Measurements from ENCODE around the gene ASF1A. TPM values are rescaled to one million over a fixed set of nuclear protein-coding genes. Genes with fewer than 3 reads are reported as not detected.
"Not testable (repeated sequence)": the region's sequence is repeated elsewhere in the genome, so short reads cannot be mapped to it uniquely, and the experiment has no call there.

ASF1A gene
- 11.2 TPM for total RNA-seq

GRCh38 chr6:118893807-118894424 lies at the start of gene ASF1A:
Gene ASF1A, plus strand, starts transcription at chr6:118894152. Its CDS starts 262 bp downstream, at chr6:118894414.
- Histone ChIP-seq H3K9me3 (ENCODE audit: low read depth, low read length) (no peaks in the 10 kb centered on the region), H3K27me3 (ENCODE audit: insufficient read depth, low read length) (no peaks in the 10 kb centered on the region), H3K4me3 (ENCODE audit: low read length) (peak within 1 kb of the TSS; percentile 89), H3K4me1 (ENCODE audit: insufficient read depth, low read length) (peaks cover 48% of the 10 kb centered on the region)

- H3K27me3 ChIP-seq (ENCODE audit: insufficient read depth, low read length) = no peaks in the 10 kb centered on the region
- H3K4me1 ChIP-seq (ENCODE audit: insufficient read depth, low read length) = no peaks in the 10 kb centered on the region
- no peaks in the 10 kb centered on the region for H3K9me3 ChIP-seq (ENCODE audit: low read depth, low read length)
- H3K4me3 ChIP-seq (ENCODE audit: low read length) = no peak overlapping the region
Observed at GRCh38 chr6:118844915-118845314, 49.0 kb upstream of the ASF1A start.

DNA sequence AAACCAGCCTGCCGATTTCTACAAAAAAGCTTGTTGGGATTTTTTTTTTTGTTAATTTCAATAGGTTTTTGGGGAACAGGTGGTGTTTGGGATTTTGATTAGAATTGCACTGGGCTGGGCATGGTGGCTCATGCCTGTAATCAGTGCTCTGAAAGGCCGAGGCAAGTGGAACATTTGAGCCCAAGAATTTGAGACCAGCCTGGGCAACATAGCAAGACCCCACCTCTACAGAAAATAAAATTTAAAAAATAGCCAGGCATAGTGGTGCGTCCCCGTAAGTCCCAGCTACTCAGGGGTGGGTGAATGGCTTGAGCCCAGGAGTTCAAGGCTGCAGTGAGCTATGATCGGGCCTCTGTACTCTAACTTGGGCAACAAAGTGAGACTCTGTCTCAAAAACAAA lies 40.5 kb upstream of the ASF1A start:
- no peaks in the 10 kb centered on the region for H3K4me1 ChIP-seq (ENCODE audit: insufficient read depth, low read length)
- no peak overlapping the region for H3K4me3 ChIP-seq (ENCODE audit: low read length)
- H3K27me3 ChIP-seq (ENCODE audit: insufficient read depth, low read length) = no peaks in the 10 kb centered on the region
- no peaks in the 10 kb centered on the region for H3K9me3 ChIP-seq (ENCODE audit: low read depth, low read length)

GRCh38 chr6:118856301-118856700 lies 37.7 kb upstream of the ASF1A start:
- H3K27me3 ChIP-seq (ENCODE audit: insufficient read depth, low read length) = no peaks in the 10 kb centered on the region
- H3K4me3 ChIP-seq (ENCODE audit: low read length) = no peak overlapping the region

DNA sequence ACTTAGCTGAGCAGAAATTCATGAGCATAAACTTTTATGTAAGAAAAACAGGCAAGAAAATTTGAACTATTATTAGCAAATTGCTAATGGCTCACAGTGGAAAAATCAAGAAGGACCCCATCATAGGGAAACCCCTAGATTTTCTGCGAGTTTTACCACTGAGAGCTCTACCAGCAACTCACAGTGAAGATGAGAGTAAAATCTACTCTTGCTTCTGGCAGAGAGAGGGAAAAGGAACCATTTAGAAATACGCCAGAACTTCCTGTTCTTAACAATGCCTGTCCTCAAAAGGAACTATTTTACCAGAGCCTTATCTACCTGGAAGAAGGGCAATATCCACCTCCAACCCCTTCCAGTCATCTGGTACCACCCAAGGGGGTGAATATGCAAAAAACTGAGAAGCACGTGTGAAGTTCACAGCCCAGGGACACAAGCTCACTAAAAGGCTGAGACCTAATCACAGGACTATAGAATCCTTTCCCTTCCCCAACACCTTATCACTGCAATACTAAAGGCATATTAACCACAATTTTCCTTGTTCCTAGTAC lies 34.4 kb upstream of the ASF1A start:
- H3K27me3 ChIP-seq (ENCODE audit: insufficient read depth, low read length) = no peaks in the 10 kb centered on the region
- H3K4me1 ChIP-seq (ENCODE audit: insufficient read depth, low read length) = peaks cover 14% of the 10 kb centered on the region
- H3K4me3 ChIP-seq (ENCODE audit: low read length) = no peak overlapping the region
- H3K9me3 ChIP-seq (ENCODE audit: low read depth, low read length) = no peaks in the 10 kb centered on the region

More at GRCh38 chr6:118856301-118856700, 37.7 kb upstream of the ASF1A start:
- H3K4me1 ChIP-seq (ENCODE audit: insufficient read depth, low read length) = peaks cover 6% of the 10 kb centered on the region
- no peaks in the 10 kb centered on the region for H3K9me3 ChIP-seq (ENCODE audit: low read depth, low read length)

DNA sequence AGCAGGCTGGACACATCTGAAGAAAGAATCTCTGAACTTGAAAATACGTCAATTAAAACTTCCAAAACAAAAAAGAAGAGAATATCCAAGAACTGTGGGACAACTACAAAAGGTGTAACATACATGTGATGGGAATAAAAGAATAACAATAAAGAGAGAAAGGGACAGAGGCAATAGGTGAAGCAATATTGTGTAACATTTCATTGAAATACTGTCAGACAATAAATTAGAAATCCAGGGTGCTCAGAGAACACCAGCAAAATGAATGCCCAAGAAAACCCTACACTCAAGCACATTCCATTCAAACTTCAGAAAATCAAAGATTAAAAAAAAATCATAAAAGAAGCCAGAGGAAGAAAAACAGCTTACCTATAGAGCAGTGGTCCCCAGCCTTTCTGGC lies 33.6 kb upstream of the ASF1A start:
- H3K9me3 ChIP-seq (ENCODE audit: low read depth, low read length) = no peaks in the 10 kb centered on the region
- H3K4me3 ChIP-seq (ENCODE audit: low read length) = no peak overlapping the region
- peaks cover 21% of the 10 kb centered on the region for H3K4me1 ChIP-seq (ENCODE audit: insufficient read depth, low read length)
- H3K27me3 ChIP-seq (ENCODE audit: insufficient read depth, low read length) = no peaks in the 10 kb centered on the region

- no peak overlapping the region for H3K4me3 ChIP-seq (ENCODE audit: low read length)
- peaks cover 21% of the 10 kb centered on the region for H3K4me1 ChIP-seq (ENCODE audit: insufficient read depth, low read length)
- H3K27me3 ChIP-seq (ENCODE audit: insufficient read depth, low read length) = no peaks in the 10 kb centered on the region
- H3K9me3 ChIP-seq (ENCODE audit: low read depth, low read length) = no peaks in the 10 kb centered on the region
Observed at GRCh38 chr6:118860880-118861279, 33.1 kb upstream of the ASF1A start.

- Histone ChIP-seq H3K4me3 (ENCODE audit: low read length) (no peak overlapping the region), H3K27me3 (ENCODE audit: insufficient read depth, low read length) (no peaks in the 10 kb centered on the region), H3K4me1 (ENCODE audit: insufficient read depth, low read length) (peaks cover 21% of the 10 kb centered on the region), H3K9me3 (ENCODE audit: low read depth, low read length) (no peaks in the 10 kb centered on the region)
Observed at GRCh38 chr6:118862443-118862842, 31.5 kb upstream of the ASF1A start.

DNA sequence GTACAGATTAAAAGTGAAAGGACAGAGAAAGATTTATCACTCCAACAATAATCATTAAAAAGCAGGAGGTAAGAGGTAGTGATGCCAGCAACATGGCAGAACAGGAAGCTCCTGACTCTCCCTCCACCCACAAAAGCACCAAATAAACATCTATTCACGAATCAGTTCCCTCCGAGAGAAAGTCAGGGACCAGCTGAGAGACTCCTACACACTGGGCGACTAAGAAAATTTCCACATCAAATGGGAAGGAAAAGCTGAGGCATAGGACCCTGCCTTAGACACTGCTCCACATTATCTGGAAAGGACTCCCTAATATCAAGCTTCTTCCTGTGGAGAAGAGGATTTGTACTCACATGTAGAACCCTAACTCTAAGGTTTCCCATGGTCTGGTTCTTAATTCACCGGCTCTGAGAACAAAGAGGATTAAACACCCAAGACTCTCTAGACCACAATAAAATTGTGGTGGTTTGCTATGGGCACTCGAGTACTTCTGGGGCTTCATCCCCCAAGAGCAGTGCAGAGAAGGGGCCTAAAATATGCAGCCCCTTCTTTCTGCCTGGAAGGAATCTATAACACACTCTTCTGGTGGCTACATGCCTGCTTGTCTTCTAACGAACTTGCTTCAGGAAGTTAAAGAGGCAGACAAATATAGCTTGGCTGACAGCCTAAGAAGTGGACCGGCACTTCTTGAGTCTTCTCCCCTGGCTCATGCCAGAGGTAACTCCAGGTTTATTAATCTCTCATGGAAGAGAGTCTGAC lies 29.4 kb upstream of the ASF1A start:
- no peaks in the 10 kb centered on the region for H3K9me3 ChIP-seq (ENCODE audit: low read depth, low read length)
- H3K27me3 ChIP-seq (ENCODE audit: insufficient read depth, low read length) = no peaks in the 10 kb centered on the region
- H3K4me3 ChIP-seq (ENCODE audit: low read length) = no peak overlapping the region
- peaks cover 18% of the 10 kb centered on the region for H3K4me1 ChIP-seq (ENCODE audit: insufficient read depth, low read length)

GRCh38 chr6:118865100-118865391 lies 28.9 kb upstream of the ASF1A start:
- no peak overlapping the region for H3K4me3 ChIP-seq (ENCODE audit: low read length)
- H3K4me1 ChIP-seq (ENCODE audit: insufficient read depth, low read length) = peaks cover 15% of the 10 kb centered on the region
- no peaks in the 10 kb centered on the region for H3K27me3 ChIP-seq (ENCODE audit: insufficient read depth, low read length)
- H3K9me3 ChIP-seq (ENCODE audit: low read depth, low read length) = no peaks in the 10 kb centered on the region

- Histone ChIP-seq H3K4me1 (ENCODE audit: insufficient read depth, low read length) (peaks cover 15% of the 10 kb centered on the region), H3K9me3 (ENCODE audit: low read depth, low read length) (no peaks in the 10 kb centered on the region), H3K4me3 (ENCODE audit: low read length) (no peak overlapping the region), H3K27me3 (ENCODE audit: insufficient read depth, low read length) (no peaks in the 10 kb centered on the region)
Observed at GRCh38 chr6:118867181-118867580, 26.8 kb upstream of the ASF1A start.

- not testable (repeated sequence) for H3K9me3 ChIP-seq (ENCODE audit: low read depth, low read length); H3K4me3 ChIP-seq (ENCODE audit: low read length); H3K27me3 ChIP-seq (ENCODE audit: insufficient read depth, low read length)
- H3K4me1 ChIP-seq (ENCODE audit: insufficient read depth, low read length) = peaks cover 17% of the 10 kb centered on the region
Observed at GRCh38 chr6:118868901-118869300, 25.1 kb upstream of the ASF1A start.

- Histone ChIP-seq H3K4me1 (ENCODE audit: insufficient read depth, low read length) (peaks cover 13% of the 10 kb centered on the region), H3K27me3 (ENCODE audit: insufficient read depth, low read length) (no peaks in the 10 kb centered on the region), H3K4me3 (ENCODE audit: low read length) (no peak overlapping the region), H3K9me3 (ENCODE audit: low read depth, low read length) (no peaks in the 10 kb centered on the region)
Observed at GRCh38 chr6:118869350-118869749, 24.6 kb upstream of the ASF1A start.

- no peaks in the 10 kb centered on the region for H3K27me3 ChIP-seq (ENCODE audit: insufficient read depth, low read length)
Observed at GRCh38 chr6:118869894-118870589, 23.9 kb upstream of the ASF1A start.

GRCh38 chr6:118871331-118871730 lies 22.6 kb upstream of the ASF1A start:
- H3K4me3 ChIP-seq (ENCODE audit: low read length) = no peak overlapping the region
- peaks cover 3% of the 10 kb centered on the region for H3K4me1 ChIP-seq (ENCODE audit: insufficient read depth, low read length)
- H3K27me3 ChIP-seq (ENCODE audit: insufficient read depth, low read length) = no peaks in the 10 kb centered on the region
- H3K9me3 ChIP-seq (ENCODE audit: low read depth, low read length) = no peaks in the 10 kb centered on the region

More at GRCh38 chr6:118869894-118870589, 23.9 kb upstream of the ASF1A start:
- no peak overlapping the region for H3K4me3 ChIP-seq (ENCODE audit: low read length)
- H3K4me1 ChIP-seq (ENCODE audit: insufficient read depth, low read length) = peaks cover 6% of the 10 kb centered on the region
- H3K9me3 ChIP-seq (ENCODE audit: low read depth, low read length) = no peaks in the 10 kb centered on the region

All from mononuclear cell (primary cell).